ENCODE results near the gene SCN1B. TPM values are rescaled to one million over a fixed set of nuclear protein-coding genes. Genes with fewer than 3 reads are reported as not detected.
"Not testable (repeated sequence)": the region's sequence is repeated elsewhere in the genome, so short reads cannot be mapped to it uniquely, and the experiment has no call there.

SCN1B gene
- total RNA-seq, 1 donor from 2014 or later: 2.7 TPM

GRCh38 chr19:35013820-35014754 lies 16.2 kb upstream of the SCN1B start:
- Mint-ChIP-seq H3K27ac (peak overlapping the region; percentile 61), H3K36me3 (ENCODE audit: low read depth) (peaks cover 77% of the 10 kb centered on the region), H3K27me3 (ENCODE audit: low read depth) (no peaks in the 10 kb centered on the region), H3K4me1 (ENCODE audit: low read depth) (peaks cover 24% of the 10 kb centered on the region), H3K4me3 (ENCODE audit: low read depth) (no peak overlapping the region), H3K9me3 (no peaks in the 10 kb centered on the region)
- DNase-seq (ENCODE audit: low spot score): peak; percentile 51
- intact Hi-C loops (cut with micrococcal nuclease): loop anchor here (1.0 kb wide), 1 partner anchor 41 kb away; no protein-coding TSS in a partner anchor

DNA sequence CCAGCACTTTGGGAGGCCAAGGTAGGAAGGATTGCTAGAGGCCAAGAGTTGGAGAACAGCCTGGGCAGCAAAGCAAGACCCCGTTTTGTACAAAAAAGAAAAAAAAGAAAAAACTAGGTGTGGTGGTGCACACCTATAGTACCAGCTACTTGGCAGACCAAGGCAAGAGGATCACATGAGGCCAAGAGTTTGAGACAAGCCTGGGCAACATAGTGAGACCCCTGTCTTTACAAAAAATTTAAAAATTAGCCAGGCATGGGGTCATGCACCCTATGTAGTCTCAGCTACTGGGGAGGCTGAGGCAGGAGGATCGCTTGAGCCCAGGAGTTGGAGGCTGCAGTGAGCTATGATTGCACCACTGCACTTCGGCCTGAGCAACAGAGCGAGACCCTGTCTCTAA lies 15.5 kb upstream of the SCN1B start:
- DNase-seq (ENCODE audit: low spot score); H3K4me3 Mint-ChIP-seq (ENCODE audit: low read depth); H3K27ac Mint-ChIP-seq; H3K27me3 Mint-ChIP-seq (ENCODE audit: low read depth); H3K9me3 Mint-ChIP-seq; intact Hi-C loops (cut with micrococcal nuclease): not testable (repeated sequence)
- peaks cover 76% of the 10 kb centered on the region for H3K36me3 Mint-ChIP-seq (ENCODE audit: low read depth)
- peaks cover 24% of the 10 kb centered on the region for H3K4me1 Mint-ChIP-seq (ENCODE audit: low read depth)

DNA sequence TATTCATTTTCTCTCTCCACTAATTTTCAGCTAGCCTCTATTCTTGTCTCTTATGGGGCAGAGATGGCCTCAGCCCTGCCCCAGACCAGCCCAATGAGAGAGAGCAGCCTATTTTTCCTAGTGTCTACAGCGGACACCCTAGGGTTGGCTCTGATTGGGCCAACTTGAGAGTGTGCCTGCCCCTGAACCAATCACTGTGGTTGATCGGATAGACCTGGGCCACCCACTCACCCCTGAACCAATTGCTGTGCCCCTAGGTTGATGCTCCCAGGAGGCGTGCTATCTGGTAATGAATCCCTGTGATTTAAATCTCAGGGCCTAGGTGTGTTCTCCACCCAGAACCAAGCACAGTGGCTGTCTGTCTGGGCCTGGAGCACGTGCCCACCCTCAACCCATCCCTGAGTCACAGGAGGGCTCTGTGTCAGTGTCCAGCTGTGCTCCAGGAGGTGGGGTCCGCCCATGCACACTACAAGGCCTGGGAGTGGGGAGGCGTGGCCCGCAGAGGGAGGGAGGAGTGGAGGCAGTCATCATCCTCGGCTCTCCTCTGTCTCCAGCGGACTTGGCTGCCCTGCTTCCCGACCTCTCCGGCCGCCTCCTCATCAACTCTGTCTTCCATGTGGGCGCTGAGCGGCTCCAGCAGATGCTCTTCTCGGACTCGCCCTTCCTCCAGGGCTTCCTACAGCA lies 14.9 kb upstream of the SCN1B start:
- DNase-seq (ENCODE audit: low spot score): no peak
- Mint-ChIP-seq H3K9me3 (no peaks in the 10 kb centered on the region), H3K27ac (no peak overlapping the region), H3K27me3 (ENCODE audit: low read depth) (no peaks in the 10 kb centered on the region), H3K36me3 (ENCODE audit: low read depth) (peaks cover 78% of the 10 kb centered on the region), H3K4me3 (ENCODE audit: low read depth) (no peak overlapping the region), H3K4me1 (ENCODE audit: low read depth) (peaks cover 24% of the 10 kb centered on the region)
- intact Hi-C loops (cut with micrococcal nuclease): no loop called here

DNA sequence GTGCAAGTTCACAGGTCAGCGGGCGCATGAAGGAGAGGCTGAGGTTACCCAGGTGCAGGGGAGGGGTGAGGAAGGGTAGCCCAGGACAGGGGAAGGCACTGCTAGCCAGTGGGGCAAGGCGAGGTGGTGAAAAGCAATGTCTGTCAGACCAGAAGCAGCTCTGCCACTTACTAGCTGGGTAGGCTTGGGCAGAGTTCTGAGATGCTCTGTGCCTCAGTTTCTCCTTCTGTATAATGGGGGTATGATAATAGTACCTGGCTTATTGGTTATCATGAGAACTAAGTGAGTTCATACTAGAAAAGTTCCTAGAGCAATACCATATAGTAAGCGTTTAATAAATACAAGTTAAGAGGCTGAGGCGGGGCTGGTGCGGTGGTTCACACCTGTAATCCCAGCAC lies 14.3 kb upstream of the SCN1B start:
- Mint-ChIP-seq H3K4me3 (ENCODE audit: low read depth) (no peak overlapping the region), H3K9me3 (no peaks in the 10 kb centered on the region), H3K36me3 (ENCODE audit: low read depth) (peaks cover 79% of the 10 kb centered on the region), H3K27ac (no peak overlapping the region), H3K27me3 (ENCODE audit: low read depth) (no peaks in the 10 kb centered on the region), H3K4me1 (ENCODE audit: low read depth) (peaks cover 24% of the 10 kb centered on the region)
- intact Hi-C loops (cut with micrococcal nuclease): no loop called here
- DNase-seq (ENCODE audit: low spot score): no peak

DNA sequence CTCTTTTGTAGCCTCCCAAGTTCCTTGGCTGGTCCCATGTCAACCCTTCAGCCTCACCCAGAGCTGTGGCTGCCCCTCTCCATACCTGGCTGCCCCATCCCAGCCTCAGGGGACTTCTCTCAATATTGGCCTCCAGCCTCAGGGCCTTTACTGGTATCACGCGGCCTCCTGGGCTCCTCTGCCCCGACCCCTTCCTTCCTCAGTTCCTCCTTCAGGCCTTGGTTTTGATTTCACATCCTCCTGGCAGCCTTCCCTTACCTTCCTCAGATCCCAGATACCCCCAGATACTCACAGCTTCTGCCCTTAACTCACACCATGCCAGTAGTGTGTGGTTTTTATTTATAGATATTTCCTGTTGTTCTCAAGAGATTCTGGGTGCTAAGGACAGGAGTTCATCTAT lies 12.8 kb upstream of the SCN1B start:
- H3K9me3 Mint-ChIP-seq: no peaks in the 10 kb centered on the region
- H3K27ac Mint-ChIP-seq: no peak overlapping the region
- H3K4me1 Mint-ChIP-seq (ENCODE audit: low read depth): peaks cover 19% of the 10 kb centered on the region
- no peak for DNase-seq (ENCODE audit: low spot score)
- peaks cover 79% of the 10 kb centered on the region for H3K36me3 Mint-ChIP-seq (ENCODE audit: low read depth)
- no peaks in the 10 kb centered on the region for H3K27me3 Mint-ChIP-seq (ENCODE audit: low read depth)
- H3K4me3 Mint-ChIP-seq (ENCODE audit: low read depth): no peak overlapping the region
- intact Hi-C loops (cut with micrococcal nuclease): no loop called here

DNA sequence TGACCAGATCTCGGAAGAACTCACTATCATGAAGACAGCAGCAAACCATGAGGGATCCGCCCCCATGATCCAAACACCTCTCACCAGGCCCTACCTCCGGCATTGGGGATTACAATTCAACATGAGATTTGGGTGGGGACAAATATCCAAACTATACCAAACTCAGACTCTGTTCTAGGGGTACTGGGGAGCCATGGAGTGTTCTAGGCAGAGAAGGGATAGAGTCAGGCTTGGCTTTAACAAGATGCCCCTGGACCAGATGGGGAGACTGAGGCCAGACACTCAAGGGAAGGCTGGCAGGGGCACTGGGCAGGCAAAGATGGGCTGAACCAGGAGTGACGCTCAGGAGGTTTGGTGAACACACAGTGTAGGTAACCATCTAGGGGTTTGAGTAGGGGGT lies 11.9 kb upstream of the SCN1B start:
- Mint-ChIP-seq H3K27me3 (ENCODE audit: low read depth) (no peaks in the 10 kb centered on the region), H3K9me3 (no peaks in the 10 kb centered on the region), H3K4me1 (ENCODE audit: low read depth) (peaks cover 10% of the 10 kb centered on the region), H3K4me3 (ENCODE audit: low read depth) (no peak overlapping the region), H3K36me3 (ENCODE audit: low read depth) (peaks cover 76% of the 10 kb centered on the region), H3K27ac (no peak overlapping the region)
- intact Hi-C loops (cut with micrococcal nuclease): no loop called here
- no peak for DNase-seq (ENCODE audit: low spot score)

GRCh38 chr19:35019144-35019543 lies 11.1 kb upstream of the SCN1B start:
- H3K36me3 Mint-ChIP-seq (ENCODE audit: low read depth): peaks cover 74% of the 10 kb centered on the region

DNA sequence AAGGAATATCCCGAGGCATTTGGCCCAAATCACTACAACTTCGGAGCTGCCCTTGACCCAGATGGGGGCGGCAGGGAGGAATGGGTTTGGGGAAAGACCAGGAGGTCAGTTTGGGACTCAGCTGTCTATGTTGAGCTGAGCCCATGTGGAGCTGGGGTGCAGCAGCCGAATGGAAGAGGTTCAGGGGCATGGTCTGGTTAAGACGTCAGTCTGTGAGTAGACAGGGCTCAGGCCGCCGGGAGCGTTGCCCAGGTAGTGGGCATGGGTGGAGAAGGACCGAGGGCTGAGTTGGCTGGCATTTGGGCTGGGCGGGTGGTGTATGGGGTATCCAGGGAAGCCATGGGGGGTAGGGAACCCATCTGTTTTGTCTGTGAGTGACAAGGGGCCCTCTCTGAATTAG lies 9.3 kb upstream of the SCN1B start:
- Mint-ChIP-seq H3K27ac (peak overlapping the region; percentile 3), H3K4me3 (ENCODE audit: low read depth) (no peak overlapping the region)
- intact Hi-C loops (cut with micrococcal nuclease): no loop called here

More at GRCh38 chr19:35019144-35019543, 11.1 kb upstream of the SCN1B start:
- Mint-ChIP-seq H3K27me3 (ENCODE audit: low read depth) (no peaks in the 10 kb centered on the region), H3K4me1 (ENCODE audit: low read depth) (peaks cover 4% of the 10 kb centered on the region), H3K9me3 (no peaks in the 10 kb centered on the region), H3K4me3 (ENCODE audit: low read depth) (no peak overlapping the region), H3K27ac (no peak overlapping the region)
- intact Hi-C loops (cut with micrococcal nuclease): no loop called here
- no peak for DNase-seq (ENCODE audit: low spot score)

GRCh38 chr19:35021596-35021995 lies 8.7 kb upstream of the SCN1B start:
- H3K27me3 Mint-ChIP-seq (ENCODE audit: low read depth): no peaks in the 10 kb centered on the region
- H3K36me3 Mint-ChIP-seq (ENCODE audit: low read depth): peaks cover 77% of the 10 kb centered on the region
- H3K4me3 Mint-ChIP-seq (ENCODE audit: low read depth): no peak overlapping the region
- intact Hi-C loops (cut with micrococcal nuclease): no loop called here
- H3K4me1 Mint-ChIP-seq (ENCODE audit: low read depth): no peaks in the 10 kb centered on the region
- DNase-seq (ENCODE audit: low spot score): no peak
- no peak overlapping the region for H3K27ac Mint-ChIP-seq
- no peaks in the 10 kb centered on the region for H3K9me3 Mint-ChIP-seq

More for the DNA sequence above, 9.3 kb upstream of the SCN1B start:
- Mint-ChIP-seq H3K9me3 (no peaks in the 10 kb centered on the region), H3K4me1 (ENCODE audit: low read depth) (no peaks in the 10 kb centered on the region), H3K36me3 (ENCODE audit: low read depth) (peaks cover 74% of the 10 kb centered on the region), H3K27me3 (ENCODE audit: low read depth) (no peaks in the 10 kb centered on the region)
- DNase-seq (ENCODE audit: low spot score): no peak

GRCh38 chr19:35022460-35022859 lies 7.8 kb upstream of the SCN1B start:
- H3K4me1 Mint-ChIP-seq (ENCODE audit: low read depth): no peaks in the 10 kb centered on the region
- peaks cover 79% of the 10 kb centered on the region for H3K36me3 Mint-ChIP-seq (ENCODE audit: low read depth)
- no peak for DNase-seq (ENCODE audit: low spot score)
- no peak overlapping the region for H3K4me3 Mint-ChIP-seq (ENCODE audit: low read depth)
- no peaks in the 10 kb centered on the region for H3K9me3 Mint-ChIP-seq
- H3K27ac Mint-ChIP-seq: no peak overlapping the region
- intact Hi-C loops (cut with micrococcal nuclease): no loop called here
- H3K27me3 Mint-ChIP-seq (ENCODE audit: low read depth): no peaks in the 10 kb centered on the region

DNA sequence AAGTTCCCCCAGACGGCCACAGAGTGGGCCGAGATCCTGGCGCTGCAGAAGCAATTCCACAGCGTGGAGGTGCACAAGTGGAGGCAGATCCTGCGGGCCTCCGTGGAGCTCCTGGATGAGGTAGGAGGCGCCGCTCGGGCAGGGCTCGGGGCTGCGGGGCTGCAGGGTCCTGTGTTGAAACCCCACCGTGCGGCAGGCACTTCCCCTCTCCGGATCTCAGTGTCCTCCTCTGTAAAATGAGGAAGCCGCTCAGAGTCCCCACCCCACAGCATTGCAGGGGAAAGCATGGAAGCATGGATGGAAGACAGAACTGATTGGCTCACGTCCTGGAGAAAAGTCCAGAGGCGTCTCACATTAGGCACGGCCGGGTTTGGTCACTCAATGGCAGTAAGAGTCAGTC lies 6.8 kb upstream of the SCN1B start:
- no peaks in the 10 kb centered on the region for H3K9me3 Mint-ChIP-seq
- H3K36me3 Mint-ChIP-seq (ENCODE audit: low read depth): peaks cover 81% of the 10 kb centered on the region
- intact Hi-C loops (cut with micrococcal nuclease): no loop called here
- H3K4me1 Mint-ChIP-seq (ENCODE audit: low read depth): no peaks in the 10 kb centered on the region
- no peak overlapping the region for H3K4me3 Mint-ChIP-seq (ENCODE audit: low read depth)
- no peaks in the 10 kb centered on the region for H3K27me3 Mint-ChIP-seq (ENCODE audit: low read depth)
- no peak overlapping the region for H3K27ac Mint-ChIP-seq
- no peak for DNase-seq (ENCODE audit: low spot score)

GRCh38 chr19:35024095-35024494 lies 6.2 kb upstream of the SCN1B start:
- no peak overlapping the region for H3K27ac Mint-ChIP-seq
- no peak for DNase-seq (ENCODE audit: low spot score)
- intact Hi-C loops (cut with micrococcal nuclease): no loop called here
- no peaks in the 10 kb centered on the region for H3K4me1 Mint-ChIP-seq (ENCODE audit: low read depth)
- peaks cover 77% of the 10 kb centered on the region for H3K36me3 Mint-ChIP-seq (ENCODE audit: low read depth)
- H3K27me3 Mint-ChIP-seq (ENCODE audit: low read depth): no peaks in the 10 kb centered on the region
- no peaks in the 10 kb centered on the region for H3K9me3 Mint-ChIP-seq
- H3K4me3 Mint-ChIP-seq (ENCODE audit: low read depth): no peak overlapping the region

GRCh38 chr19:35025969-35026368 lies 4.3 kb upstream of the SCN1B start:
- no peaks in the 10 kb centered on the region for H3K4me1 Mint-ChIP-seq (ENCODE audit: low read depth)
- H3K27me3 Mint-ChIP-seq (ENCODE audit: low read depth): no peaks in the 10 kb centered on the region
- H3K27ac Mint-ChIP-seq: no peak overlapping the region
- no peaks in the 10 kb centered on the region for H3K9me3 Mint-ChIP-seq
- intact Hi-C loops (cut with micrococcal nuclease): no loop called here
- no peak overlapping the region for H3K4me3 Mint-ChIP-seq (ENCODE audit: low read depth)
- H3K36me3 Mint-ChIP-seq (ENCODE audit: low read depth): peaks cover 61% of the 10 kb centered on the region
- no peak for DNase-seq (ENCODE audit: low spot score)

Measured in activated T-helper 2 cell treated with anti-CD3 and anti-CD28 coated beads, Interferon-gamma antibody, Interleukin-2, Interleukin-4, amounts not matched to agents 10 μg/mL and 5 μg/mL and 100 μg/mL, durations not matched to agents 14 hours and 24 hours and 36 hours (primary cell).